NCI-H2196 (cell line): Measurements from ENCODE around the gene FLII.
A peak's percentile ranks its signal among the peaks of the same experiment; 100 is the strongest.
"Not testable (repeated sequence)": the region's sequence is repeated elsewhere in the genome, so short reads cannot be mapped to it uniquely, and the experiment has no call there.

ENCODE experiments used
- DNase-seq: peaks from one replicate; lab custom pipeline; 2025; ENCODE audit not compliant: unreplicated experiment; lab: John Stamatoyannopoulos, UW

Gene FLII

GRCh38 chr17:18224053-18224386, 34.5 kb downstream of the FLII start:
- no peak for DNase-seq

DNA sequence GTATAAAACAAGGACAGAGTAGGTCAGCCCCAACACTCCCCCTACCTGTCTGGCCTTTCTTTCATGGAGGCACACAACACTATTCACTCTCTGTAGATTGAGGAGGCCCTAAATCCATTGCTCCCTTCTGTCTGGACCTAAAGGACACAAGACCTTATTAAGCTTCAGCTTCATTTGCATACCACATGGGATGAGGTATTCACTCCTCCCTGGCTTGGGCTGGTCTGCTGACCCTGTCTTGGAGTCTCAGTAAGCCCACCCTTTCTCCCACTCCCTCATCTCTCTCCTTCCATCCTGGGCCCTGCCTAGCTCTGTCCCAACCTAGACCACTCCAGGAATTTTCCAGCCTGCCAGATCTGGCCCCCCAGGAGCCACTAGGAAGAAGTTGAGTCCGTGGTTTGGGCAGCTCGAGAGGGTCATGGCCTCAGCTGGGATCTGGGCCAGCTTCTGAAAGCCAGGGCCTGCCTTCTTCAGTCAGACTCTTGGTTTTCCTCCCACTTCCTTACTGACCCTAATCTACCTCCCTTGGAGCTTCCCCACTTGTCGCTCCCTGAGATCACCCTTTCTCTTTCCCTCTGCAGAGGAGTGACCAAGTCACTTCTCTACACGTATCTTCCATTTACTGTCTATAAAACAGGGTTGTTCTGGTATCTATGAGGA, 39.7 kb downstream of the FLII start:
- DNase-seq = no peak

DNA sequence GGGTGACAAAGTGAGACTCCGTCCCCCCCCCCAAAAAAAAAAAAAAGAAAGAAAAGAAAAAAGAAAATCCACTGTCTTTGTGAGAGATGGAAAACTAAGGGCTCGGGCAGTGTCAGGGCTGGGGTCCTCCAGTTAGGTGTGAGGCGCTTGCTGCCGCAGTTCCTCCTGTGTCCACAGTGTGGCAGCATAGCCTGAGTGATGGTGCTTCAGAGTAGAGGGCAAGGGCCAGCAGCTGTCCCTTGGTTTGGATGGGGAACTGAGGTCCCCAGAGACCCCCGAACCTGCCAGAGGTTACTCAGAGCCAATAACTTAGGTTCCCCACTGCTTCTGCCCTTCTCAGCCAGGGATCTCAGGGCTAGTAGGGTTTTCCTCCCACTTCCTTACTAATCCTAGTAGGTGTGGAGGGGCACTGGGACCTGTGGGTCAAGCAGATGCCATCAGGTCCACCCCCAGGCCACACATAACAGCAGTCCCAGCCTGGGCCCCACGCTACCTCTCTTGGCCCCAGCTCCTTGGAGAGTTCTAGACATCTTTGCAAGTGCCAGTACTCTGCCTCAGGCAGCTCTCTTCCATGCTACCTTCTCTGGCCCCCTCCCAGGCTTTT, 41.0 kb downstream of the FLII start:
- peak; percentile 49 for DNase-seq

- DNase-seq = not testable (repeated sequence)
Measured at GRCh38 chr17:18216906-18217305, 41.6 kb downstream of the FLII start.

GRCh38 chr17:18213666-18214270, 44.8 kb downstream of the FLII start:
- DNase-seq = no peak

DNA sequence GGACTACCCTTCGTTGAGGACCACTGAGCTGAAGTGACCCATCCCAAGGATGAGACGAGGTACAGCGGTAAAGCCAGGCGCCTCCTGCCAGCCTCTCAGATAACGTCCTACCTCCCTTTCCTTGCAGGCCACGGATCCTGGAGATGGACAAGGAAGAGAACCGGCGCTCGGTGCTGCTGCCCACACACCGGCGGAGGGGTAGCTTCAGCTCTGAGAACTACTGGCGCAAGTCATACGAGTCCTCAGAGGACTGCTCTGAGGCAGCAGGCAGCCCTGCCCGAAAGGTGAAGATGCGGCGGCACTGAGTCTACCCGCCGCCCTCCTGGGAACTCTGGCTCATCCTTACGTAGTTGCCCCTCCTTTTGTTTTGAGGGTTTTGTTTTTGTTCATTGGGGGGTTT, 50.4 kb downstream of the FLII start:
- DNase-seq = no peak

GRCh38 chr17:18206962-18207361, 51.6 kb downstream of the FLII start:
- no peak for DNase-seq

DNA sequence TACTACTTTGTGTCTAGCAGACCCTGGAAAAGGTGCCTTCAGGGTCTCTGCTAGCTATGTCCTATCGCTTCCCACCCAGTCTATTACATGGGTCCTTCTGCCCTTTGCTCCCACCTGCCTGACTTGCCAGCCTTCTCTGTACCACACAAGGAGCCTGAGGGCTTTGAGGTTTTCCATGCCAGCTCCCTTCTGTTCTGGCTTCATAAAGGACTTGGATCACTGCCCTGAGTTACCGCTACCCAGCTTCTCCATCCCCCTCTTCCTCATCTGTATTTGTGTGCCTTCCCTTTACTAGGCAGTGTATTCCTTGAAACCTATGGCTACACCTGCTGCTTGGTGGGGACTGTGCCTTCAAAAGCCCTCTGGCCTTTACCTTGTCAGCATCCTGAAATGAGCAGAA, 52.7 kb downstream of the FLII start:
- DNase-seq = no peak

GRCh38 chr17:18203308-18203707, 55.2 kb downstream of the FLII start:
- DNase-seq = no peak

GRCh38 chr17:18201108-18201507, 57.4 kb downstream of the FLII start:
- no peak for DNase-seq

DNA sequence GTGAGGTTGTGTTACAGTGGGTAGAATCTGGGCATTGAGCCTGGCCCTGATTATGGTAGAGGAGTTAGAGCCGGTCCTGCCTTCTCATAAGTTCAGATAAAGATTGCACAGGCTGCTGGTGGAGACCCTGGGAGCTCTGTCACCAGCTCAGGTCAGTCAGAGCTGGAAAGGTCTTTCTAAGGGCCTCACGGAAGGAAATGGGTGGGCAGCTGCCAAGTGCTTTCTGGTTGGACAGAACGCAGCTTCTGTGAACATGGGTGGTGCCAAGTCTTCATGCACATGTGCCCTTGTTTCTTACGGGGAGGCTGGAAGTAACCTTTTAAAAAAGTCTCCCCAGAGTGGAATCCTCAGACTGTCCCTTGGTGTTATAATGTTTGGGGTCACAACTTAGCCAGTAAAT, 60.0 kb downstream of the FLII start:
- DNase-seq = no peak

- DNase-seq = no peak
Measured at GRCh38 chr17:18197535-18198194, 60.9 kb downstream of the FLII start.

- DNase-seq = no peak
Measured at GRCh38 chr17:18195246-18195645, 63.3 kb downstream of the FLII start.
